Measurements from ENCODE around the gene KMT2D. TPM values are rescaled to one million over a fixed set of nuclear protein-coding genes. Genes with fewer than 3 reads are reported as not detected.

Gene KMT2D
- total and polyA plus RNA-seq, 2 donors (not counting 3 experiments of a cell fraction or from before 2014, with no cell fraction given): 15.1 to 120 TPM

DNA sequence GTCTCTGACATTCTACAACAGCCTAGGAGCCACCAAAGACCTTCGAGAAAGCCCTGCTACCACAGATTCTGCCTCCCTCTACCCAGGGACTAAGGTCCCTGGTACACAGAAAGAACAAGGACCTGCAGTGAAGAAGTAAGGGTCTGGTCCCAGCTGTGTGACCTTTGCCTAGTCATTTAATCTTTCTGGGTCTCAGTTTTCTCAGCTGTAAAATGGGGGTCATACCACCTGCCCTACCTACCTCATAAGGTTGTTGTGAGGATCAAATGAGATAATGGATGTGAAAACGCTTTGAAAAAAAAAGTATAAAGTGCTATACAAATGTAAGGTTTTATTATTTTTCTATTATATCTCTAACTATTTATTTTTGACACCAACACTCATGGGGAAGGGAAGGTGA lies 36.8 kb downstream of the KMT2D start:
- Histone ChIP-seq H3K4me3 (replicated peaks in 1 of 3; ENCODE audit: insufficient read depth in 1 of 3, low read depth in 1 of 3, low read length in 3 of 3) (no peak overlapping the region), H3K27me3 (ENCODE audit: control insufficient read depth in 2 of 2, insufficient read depth in 2 of 2, low read length in 2 of 2) (no peaks in the 10 kb centered on the region), H3K36me3 (ENCODE audit: control insufficient read depth in 2 of 2, extremely low read depth in 1 of 2, insufficient read depth in 2 of 2, low read length in 2 of 2) (peaks cover 26 to 55% of the 10 kb centered on the region in 2 experiments), H3K4me2 (ENCODE audit: insufficient read depth, low read length) (no peak overlapping the region), H3K27ac (ENCODE audit: insufficient read depth, low read depth, low read length) (no peak overlapping the region), H3K9me1 (replicated peaks; ENCODE audit: control insufficient read depth, extremely low read depth, insufficient read depth, low read length) (no peaks in the 10 kb centered on the region), H4K20me1 (replicated peaks; ENCODE audit: control insufficient read depth, extremely low read depth, insufficient read depth, low read length) (no peaks in the 10 kb centered on the region), H3K4me1 (ENCODE audit: control insufficient read depth, extremely low read depth, insufficient read depth, low read length) (peaks cover 7% of the 10 kb centered on the region), H3K9ac (replicated peaks; ENCODE audit: extremely low read depth, insufficient read depth, low read length) (no peak overlapping the region), H3K9me3 (replicated peaks; ENCODE audit: control insufficient read depth, insufficient read depth, low read length) (no peaks in the 10 kb centered on the region), H2AFZ (ENCODE audit: low read depth, low read length) (no peak overlapping the region), H3K79me2 (ENCODE audit: control insufficient read depth, insufficient read depth, low read length) (no peaks in the 10 kb centered on the region)
- FAIRE-seq: no peak
- no peak for TF ChIP-seq EZH2 (IDR thresholded peaks at IDR 0.05; ENCODE audit: borderline replicate concordance, low read depth, low read length, severe bottlenecking)
- TF ChIP-seq MAX (IDR thresholded peaks at IDR 0.05; ENCODE audit: insufficient read depth, insufficient read length): no peak
- TF ChIP-seq POLR2AphosphoS5 (IDR thresholded peaks at IDR 0.05; ENCODE audit: insufficient read depth, low read depth, low read length): no peak
- TF ChIP-seq GATA2 (IDR thresholded peaks at IDR 0.05; ENCODE audit: insufficient read depth, insufficient read length, low read depth, low read length): no peak
- TF ChIP-seq MYC (IDR thresholded peaks at IDR 0.05; ENCODE audit: low read depth, low read length): no peak
- POLR2A ChIA-PET: no interaction called here
- CTCF ChIA-PET: interaction anchor here (2.0 to 2.8 kb wide), 2 partner anchors 20 to 27 kb away, joined by 7 to 11 read pairs; no protein-coding TSS in a partner anchor
- intact Hi-C loops (cut with micrococcal nuclease): no loop called here
- no peak for DNase-seq (ENCODE audit: low read depth, low spot score)
- no TSS peak for BruUV-seq (replicated peaks)
- dilution Hi-C loops (cut with MboI; ENCODE audit: extremely low pct_ligation_motif_present, low sequenced_read_pairs): no loop called here

GRCh38 chr12:49022558-49023178 lies 37.9 kb downstream of the KMT2D start:
- no TSS peak for BruUV-seq (replicated peaks)
- Histone ChIP-seq H3K36me3 (ENCODE audit: control insufficient read depth in 2 of 2, extremely low read depth in 1 of 2, insufficient read depth in 2 of 2, low read length in 2 of 2) (peaks cover 21 to 43% of the 10 kb centered on the region in 2 experiments), H3K4me2 (ENCODE audit: insufficient read depth, low read length) (no peak overlapping the region), H3K27me3 (ENCODE audit: control insufficient read depth in 2 of 2, insufficient read depth in 2 of 2, low read length in 2 of 2) (no peaks in the 10 kb centered on the region), H3K9me1 (replicated peaks; ENCODE audit: control insufficient read depth, extremely low read depth, insufficient read depth, low read length) (no peaks in the 10 kb centered on the region), H3K79me2 (ENCODE audit: control insufficient read depth, insufficient read depth, low read length) (peaks cover 3% of the 10 kb centered on the region), H3K9ac (replicated peaks; ENCODE audit: extremely low read depth, insufficient read depth, low read length) (no peak overlapping the region), H4K20me1 (replicated peaks; ENCODE audit: control insufficient read depth, extremely low read depth, insufficient read depth, low read length) (no peaks in the 10 kb centered on the region), H3K9me3 (replicated peaks; ENCODE audit: control insufficient read depth, insufficient read depth, low read length) (no peaks in the 10 kb centered on the region), H3K4me1 (ENCODE audit: control insufficient read depth, extremely low read depth, insufficient read depth, low read length) (peaks cover 11% of the 10 kb centered on the region), H3K4me3 (replicated peaks in 1 of 3; ENCODE audit: insufficient read depth in 1 of 3, low read depth in 1 of 3, low read length in 3 of 3) (no peak overlapping the region), H2AFZ (ENCODE audit: low read depth, low read length) (no peak overlapping the region), H3K27ac (ENCODE audit: insufficient read depth, low read depth, low read length) (no peak overlapping the region)
- POLR2A ChIA-PET: no interaction called here
- CTCF ChIA-PET: interaction anchor here (1.0 to 3.3 kb wide), 4 partner anchors 21 to 26 kb away, joined by 3 to 16 read pairs (median 7); no protein-coding TSS in a partner anchor
- dilution Hi-C loops (cut with MboI; ENCODE audit: extremely low pct_ligation_motif_present, low sequenced_read_pairs): no loop called here
- no peak for FAIRE-seq
- intact Hi-C loops (cut with micrococcal nuclease): no loop called here
- DNase-seq (ENCODE audit: low read depth, low spot score): no peak
- no peak for TF ChIP-seq CTCF (IDR thresholded peaks at IDR 0.05; ENCODE audit: extremely low read depth in 1 of 2, insufficient read depth in 1 of 2, low read depth in 1 of 2, low read length in 2 of 2)
- no peak for TF ChIP-seq FOS (IDR thresholded peaks at IDR 0.05; ENCODE audit: borderline replicate concordance, insufficient read depth, low read length)
- TF ChIP-seq POLR2A (IDR thresholded peaks at IDR 0.05; ENCODE audit: low read depth, low read length): no peak
- no peak for TF ChIP-seq MYC (IDR thresholded peaks at IDR 0.05; ENCODE audit: low read depth, low read length)
- TF ChIP-seq JUN (IDR thresholded peaks at IDR 0.05; ENCODE audit: borderline replicate concordance, insufficient read depth, insufficient read length, low read depth): no peak
- TF ChIP-seq POLR2AphosphoS5 (IDR thresholded peaks at IDR 0.05; ENCODE audit: insufficient read depth, low read depth, low read length): no peak
- TF ChIP-seq EZH2 (IDR thresholded peaks at IDR 0.05; ENCODE audit: borderline replicate concordance, low read depth, low read length, severe bottlenecking): no peak
- no peak for TF ChIP-seq GATA2 (IDR thresholded peaks at IDR 0.05; ENCODE audit: insufficient read depth, insufficient read length, low read depth, low read length)
- TF ChIP-seq MAX (IDR thresholded peaks at IDR 0.05; ENCODE audit: insufficient read depth, insufficient read length): no peak

Data from endothelial cell of umbilical vein (primary cell).